HT-29 (cell line): ENCODE measurements around the gene CFAP221. TPM values are rescaled to one million over a fixed set of nuclear protein-coding genes. Genes with fewer than 3 reads are reported as not detected.

ENCODE experiments used
- DNase-seq: peaks from one replicate; pipeline ENCODE4 v3.0.0-alpha.2; 2015; ENCODE audit warnings: low spot score
- total RNA-seq: library from RNA; depleted of rRNA; stranded (reverse); fragments of >200 nt; shearing (Covaris generic); gene quantifications from 2 replicates; pipeline ENCODE4 v1.2.3, GENCODE V29; 2014

CFAP221 gene
- total RNA-seq, 1 experiment from 2014 or later, result not detected

DNA sequence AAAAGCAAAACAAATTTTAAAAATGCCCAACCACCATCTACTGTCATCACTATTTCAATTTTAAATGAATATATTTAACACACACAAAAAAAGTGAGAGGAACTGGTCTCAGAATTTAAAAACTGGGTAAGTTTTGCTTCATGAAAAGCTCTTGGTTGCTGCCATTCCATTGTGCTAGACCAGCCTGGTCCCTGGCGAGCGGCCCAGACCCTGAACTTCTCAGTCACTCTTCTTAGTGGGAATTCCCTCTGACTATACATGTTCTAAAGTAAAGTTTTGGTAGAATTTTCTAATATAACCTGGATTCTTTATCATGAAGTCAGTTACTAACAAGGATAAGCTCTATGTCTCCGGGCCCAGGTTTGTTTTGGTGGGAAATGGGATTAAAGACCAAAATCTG, 99.9 kb downstream of the CFAP221 start:
- DNase-seq, result no peak

DNA sequence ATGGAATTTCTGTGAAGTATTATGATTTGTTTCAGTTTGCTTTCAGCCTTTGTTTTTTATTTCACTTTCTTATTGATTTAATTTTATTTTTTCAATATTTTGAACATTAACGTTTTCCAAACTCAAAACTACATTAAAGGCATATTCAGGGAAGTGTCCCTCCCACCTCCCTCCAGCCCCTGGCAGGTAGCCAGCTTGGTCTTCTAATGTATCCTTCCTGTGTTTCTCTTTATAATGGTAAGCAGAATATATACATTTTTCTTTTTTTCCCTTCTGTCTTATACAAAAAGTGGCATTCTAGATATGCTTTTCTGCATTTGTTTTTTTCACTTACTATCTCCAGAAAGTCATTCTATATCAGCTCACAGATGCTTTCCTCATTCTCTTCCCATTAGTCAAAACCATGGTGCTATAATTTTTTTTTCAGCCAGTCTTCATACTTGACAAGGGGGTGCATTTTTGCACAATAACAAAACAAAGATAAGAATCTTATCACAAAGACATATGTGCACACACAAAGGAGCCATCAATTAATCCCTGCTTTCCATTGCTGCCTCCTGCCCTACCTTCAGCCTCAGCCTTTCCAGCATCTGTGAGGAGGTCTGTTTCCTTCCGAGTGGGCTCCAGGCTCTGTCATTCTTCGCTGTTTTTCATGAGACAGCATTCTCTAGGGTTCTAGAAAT, 101.1 kb downstream of the CFAP221 start:
- DNase-seq, result no peak

DNA sequence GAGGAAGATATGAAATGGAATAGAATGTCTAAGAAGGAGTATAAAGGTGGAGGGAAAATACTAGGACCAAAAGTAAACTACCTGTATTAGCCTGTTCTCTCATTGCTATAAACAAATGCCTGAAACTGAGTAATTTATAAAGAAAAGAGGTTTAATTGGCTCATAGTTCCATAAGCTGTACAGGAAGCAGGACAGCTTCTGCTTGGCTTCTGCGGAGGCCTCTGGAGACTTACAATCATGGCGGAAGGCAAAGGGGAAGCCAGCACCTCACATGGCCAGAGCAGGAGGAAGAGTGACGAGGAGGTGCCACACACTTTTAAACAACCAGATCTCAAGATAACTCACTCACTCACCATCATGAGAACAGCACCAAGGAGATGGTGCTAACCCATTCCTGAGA, 101.9 kb downstream of the CFAP221 start:
- no peak for DNase-seq

DNA sequence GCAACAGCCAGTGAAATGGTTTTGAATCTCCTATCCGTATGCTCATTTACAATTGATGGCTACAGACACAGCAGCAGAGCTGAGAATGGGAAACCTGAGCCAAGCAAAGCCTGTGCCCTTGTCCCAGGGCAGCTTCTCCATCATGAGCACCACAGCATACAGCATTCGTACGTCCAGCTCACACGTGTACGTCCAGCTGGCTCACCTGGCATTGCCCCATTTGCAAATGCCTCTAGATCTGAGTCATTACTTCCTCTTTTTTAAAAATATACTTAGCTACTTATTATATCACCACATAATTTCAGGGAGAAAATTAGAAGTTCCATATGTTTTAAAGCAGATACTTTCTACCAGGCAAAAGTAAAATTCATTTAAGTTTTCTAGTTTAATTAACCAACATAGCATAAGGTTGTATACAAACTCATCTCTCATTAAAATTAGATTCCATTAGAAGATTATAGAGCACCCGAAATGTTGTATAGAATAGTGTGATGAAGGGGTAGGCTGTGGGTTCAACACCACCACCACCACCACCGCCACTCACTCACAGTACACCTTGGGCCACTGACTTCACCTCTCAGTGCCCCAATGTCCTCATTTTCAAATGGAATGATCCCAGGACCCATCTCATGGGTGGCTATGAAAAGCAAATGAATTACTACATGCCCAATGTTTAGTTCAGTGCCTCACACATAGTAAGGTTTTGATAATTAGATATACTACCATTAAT, 103.4 kb downstream of the CFAP221 start:
- DNase-seq, result no peak

DNA sequence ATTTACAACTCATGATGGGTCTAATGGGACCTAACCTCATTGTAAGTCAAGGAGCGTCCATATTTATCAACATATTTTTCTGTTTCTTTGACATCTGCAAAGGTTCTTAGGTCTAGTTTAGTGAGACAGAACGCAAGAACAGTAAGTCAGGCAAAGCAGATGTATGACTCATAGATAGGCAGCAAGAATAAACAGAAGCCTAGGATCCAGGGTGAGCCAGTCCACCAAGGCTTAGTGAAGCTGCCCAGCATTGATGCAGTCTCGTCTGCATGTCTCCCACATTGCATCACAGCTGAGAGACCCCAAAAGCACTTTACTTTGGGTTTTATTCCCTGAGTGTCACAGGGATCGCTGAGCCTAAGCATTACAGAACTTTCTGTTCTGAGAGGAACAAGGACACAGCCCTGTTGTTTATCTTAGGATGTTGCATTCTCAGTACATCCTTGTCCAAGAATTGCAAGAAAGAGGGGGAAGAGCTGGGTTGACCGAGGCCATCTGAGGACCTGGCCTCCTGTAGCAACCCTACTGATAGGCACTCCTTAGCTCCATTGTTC, 105.2 kb downstream of the CFAP221 start:
- no peak for DNase-seq

DNA sequence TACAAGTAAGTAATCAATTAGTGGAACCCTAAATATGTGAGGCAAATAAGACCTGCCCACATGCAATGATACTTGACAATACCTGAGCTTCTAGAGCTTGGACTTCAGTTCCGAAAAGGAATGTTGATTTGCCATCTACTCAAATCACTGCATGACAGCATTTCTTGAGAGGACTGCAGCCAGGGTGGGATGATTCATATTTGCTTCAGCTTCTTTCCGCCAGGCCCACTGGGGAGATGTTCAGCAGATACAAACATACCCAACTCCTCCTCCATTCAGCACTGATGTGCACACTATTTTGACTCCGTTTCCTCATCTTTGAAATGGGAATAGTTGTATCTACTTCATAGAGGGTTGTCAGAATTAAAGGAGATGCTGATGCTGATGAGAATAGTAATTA, 106.0 kb downstream of the CFAP221 start:
- DNase-seq, result no peak

DNA sequence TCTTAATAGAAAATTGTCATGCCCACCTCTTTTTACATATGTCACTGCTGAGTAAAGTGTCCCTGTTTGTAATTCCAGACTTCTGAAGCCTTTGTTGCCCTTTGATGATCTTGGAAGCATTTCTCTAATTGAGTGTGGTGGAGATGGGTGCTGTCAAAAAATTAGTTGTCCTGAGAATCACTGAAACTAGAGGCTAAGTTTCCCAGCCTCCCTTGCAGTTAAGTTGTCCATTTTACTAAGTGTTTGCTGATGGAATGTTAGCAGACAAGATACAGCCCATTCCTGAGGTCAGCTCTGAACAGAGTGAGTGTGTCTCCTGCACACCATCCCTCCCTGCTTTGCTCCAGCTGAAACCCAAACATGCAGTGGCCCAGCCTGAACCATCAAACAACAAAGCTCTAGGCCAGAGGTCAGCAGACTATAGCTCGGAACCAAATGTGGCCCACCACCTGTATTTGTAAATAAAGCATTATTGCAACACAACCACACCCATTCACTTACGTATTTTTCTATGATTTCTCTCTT, 106.7 kb downstream of the CFAP221 start:
- no peak for DNase-seq

DNA sequence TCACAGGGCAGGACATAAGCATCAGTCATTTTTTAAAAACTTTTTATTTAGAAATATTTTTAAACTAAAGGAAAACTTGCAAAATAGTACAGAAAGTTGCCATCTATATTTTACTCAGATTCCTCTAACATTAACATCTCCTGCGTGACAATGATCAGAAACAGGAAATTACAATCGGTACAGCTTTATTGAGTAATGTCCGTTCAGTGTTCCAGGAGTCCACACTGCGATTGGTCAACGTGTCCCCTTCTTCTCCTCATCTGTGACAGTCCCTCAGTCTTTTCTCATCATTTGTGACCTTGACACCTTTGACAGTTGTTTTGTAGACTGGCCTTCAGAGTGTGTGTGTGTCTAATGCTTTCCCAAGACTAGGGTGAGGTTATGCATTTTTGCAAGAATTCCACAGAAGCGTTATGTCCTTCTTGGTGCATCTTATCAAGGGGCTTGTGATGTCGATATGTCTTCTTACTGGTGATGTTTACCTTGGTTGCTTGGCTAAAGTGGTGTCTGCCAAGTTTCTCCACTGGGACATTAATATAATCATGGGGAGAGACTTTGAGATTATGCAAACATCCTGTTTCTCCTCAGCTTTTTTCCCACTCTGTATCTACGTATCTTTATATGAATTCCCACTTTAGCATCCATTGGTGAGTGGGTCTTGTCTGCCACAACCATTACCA, 113.4 kb downstream of the CFAP221 start:
- no peak for DNase-seq

DNA sequence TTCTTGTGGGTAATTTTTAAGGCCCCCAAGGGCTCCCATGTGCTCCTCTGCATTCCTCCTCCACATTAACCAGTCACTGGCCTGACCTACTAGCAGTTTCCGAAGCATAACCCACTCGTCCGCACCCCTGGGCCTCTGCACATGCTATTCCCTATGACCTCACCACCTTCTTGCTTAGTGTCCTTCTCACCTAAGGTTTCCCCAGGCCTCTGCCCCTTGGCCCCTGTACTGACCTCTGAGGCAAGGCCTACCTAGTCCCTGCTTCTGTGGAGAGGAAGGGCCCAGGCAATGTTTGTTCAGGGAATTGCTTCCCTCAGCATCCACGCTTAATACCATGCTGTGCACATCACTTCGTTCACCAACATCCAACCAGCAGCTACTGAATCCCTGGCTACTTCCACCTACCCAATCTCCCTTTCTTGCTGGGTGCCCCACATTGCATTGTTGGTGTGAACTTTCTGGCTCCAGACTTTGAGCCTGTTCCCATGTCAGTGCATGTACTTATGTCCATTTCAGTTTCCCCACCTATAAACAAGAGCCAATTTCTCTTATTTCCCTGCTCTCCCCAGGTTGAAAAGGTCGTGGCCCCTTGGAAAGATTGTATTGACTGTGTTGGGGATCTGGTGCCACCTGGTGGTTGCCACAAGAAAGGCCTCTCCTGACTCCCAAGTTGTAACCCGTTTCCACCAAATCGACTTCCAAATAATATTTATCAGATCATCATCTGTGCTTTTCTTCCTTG, 115.5 kb downstream of the CFAP221 start:
- DNase-seq, result peak; percentile 58

DNA sequence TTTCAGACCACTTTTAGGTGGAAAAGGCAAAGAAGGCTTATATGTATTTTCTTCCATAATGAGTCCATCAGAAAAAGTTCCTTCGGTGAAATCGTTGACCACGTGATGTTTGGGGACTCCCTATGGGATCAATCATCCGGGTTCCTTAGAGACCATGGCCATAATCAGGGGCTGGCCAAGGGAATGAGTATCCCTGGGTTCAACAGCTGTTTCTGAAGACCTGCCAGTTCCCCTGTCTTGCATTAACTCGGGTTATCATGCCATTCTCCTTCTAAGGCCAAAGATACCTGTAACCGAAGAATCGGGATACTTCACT, 116.1 kb downstream of the CFAP221 start:
- no peak for DNase-seq

DNA sequence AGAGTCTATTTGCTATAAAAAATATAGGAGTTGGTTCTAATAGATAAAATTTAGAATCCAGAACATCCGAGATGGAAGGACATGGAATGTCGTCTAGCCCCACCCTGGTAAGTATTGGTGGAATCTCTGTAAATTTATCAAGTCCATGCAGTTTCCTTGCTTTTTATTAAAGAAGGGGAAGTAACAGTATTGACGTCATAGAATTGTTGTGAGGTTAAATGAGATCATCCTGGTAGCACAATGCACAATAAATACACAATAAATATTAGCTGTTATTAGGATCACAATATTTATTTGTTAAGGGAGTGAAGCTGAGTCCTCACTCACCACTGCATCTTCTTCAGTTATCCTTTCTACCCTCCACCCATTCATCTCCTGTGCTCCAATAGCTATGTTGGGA, 118.0 kb downstream of the CFAP221 start:
- DNase-seq, result no peak

DNA sequence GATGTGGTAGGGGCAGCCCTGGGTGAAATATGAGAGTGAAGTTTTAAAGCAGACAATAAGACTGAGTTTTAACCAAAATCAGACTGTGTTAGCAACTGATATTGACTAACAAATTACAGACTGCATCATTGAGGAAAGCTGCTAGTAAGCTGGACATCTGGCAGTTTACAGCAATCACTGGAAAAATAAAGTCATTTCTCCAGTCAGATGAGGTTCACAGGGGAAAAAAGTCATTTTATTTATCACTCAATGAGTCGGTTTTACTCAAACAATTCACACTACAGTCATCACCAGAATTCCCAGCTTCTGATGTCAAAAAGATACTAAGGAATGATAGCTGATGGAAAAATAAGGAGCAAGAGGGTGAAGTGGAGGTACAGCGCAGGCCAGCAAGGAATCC, 124.3 kb downstream of the CFAP221 start:
- DNase-seq, result no peak

DNA sequence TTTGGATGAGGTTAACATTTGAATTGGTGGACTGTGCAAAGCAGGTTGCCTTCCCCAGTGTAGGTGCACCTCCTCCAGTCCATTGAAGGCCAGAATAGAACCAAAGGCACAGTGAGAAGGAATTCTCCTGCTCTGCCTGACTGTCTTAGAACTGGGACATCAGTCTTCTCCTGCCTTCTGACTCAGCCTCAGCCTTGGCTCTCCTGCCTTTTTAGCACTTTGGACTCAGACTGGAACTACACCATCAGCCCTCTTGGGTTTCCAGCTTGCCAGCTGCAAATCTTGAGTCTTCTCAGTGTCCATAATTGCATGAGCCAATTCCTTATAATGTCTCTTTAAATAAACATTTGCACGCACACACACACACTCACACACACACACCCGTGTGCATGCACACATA, 126.8 kb downstream of the CFAP221 start:
- DNase-seq, result no peak

DNA sequence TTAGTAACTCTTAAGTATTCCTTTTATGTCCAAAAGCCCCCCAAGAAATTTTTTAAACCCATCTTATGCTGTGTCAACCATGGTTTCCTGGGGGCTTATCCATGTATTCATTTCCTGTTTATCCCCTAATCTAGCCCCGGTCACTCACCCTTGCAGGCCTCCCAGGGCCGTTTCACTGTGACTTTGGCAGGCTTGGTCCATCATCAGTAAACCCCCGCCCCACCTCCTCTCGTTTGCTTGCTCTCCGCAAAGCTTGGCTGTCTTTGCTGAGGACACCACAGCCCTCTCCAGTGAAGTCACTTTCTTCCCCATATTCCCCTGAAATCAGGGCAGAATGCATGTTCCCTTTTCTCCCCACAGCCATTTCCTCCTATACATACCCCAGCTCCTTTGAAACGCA, 127.5 kb downstream of the CFAP221 start:
- DNase-seq, result no peak

DNA sequence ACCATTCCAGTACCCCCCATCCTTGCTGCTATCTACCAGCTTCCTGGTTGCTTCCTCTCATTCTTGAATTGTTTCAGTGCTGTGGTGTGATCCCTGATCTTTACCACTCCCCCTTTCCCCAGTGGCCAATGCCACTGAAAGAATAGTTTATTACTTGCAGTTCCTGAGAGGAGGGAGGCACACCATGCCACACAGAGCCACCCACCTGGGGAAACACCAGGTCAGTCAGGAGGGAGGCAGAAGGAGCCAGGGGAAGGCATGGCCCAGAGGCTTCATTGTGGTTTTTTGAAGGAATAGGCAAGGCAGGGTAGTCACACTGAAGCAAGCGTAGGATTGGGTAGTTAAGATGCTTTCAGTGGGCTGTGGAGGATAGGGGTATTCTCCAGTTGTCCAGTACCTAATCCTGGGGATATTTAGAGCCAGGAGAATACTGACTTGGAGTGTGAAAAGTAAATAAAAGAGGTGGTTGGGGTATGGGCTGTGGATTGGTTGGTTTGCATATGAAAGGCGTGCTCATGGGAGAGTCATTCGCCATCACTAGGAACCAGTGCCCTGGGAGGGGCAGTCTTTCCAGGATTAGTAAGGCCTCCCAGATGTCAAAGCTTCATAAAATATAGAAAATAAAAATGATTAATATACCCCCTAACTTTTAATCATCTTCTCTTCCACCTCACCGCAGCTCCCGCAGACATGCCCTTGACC, 128.1 kb downstream of the CFAP221 start:
- DNase-seq, result no peak

DNA sequence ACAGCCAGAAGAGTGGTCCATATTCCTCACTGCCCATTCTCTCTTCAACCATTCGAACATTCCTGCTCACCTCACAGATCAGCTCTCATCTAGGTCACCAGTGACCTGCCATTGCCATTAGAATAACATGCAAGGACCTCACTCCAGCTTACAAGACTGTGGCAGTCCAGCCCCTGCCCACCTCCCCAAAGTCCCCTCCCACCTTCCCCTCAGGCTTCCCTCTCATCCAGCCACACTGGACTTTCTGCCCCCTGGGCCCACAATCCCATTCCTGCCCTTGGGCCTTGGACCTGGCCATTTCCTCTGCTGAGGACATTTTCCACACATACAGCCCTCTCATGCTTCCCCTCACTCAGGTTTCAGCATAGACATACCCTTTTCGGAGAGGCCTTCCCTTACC, 129.5 kb downstream of the CFAP221 start:
- DNase-seq, result no peak

DNA sequence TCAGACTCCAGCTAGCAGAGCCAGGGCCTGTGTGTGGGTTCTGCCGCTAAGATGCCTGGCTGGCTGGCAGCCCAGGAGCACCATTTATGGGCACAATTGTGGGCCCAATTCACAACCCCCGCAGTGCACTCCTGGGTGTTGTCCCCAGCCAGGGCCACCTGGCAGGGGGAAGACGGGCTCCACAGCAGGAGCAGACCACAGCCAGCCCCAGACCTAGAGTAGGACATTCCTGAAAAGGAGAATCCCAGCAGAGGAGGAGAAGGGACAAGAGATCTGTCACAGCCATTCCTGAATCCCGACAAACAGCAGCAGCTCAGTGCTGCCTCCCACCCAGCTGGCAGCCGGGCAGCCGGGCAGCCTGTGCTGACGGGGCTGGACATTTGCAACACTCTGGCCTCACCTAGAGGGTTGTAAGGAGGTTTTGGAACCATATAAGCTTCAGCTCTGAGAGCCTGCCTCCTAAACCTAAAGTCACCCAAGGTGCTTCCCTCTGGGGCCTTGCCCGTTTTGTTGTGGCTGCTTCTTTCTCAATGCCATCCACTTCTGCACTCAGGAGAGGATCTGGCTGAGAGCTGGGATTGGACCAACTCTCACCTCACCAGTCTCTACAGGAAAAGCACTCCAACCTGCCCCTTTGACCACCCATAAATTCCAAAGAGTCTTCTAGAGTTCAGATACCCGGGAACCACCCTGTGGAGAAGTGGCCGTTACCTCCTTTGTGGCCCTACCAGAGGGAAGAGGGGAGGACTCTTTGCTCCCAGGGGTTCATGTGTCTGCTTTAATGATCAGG, 130.7 kb downstream of the CFAP221 start:
- DNase-seq, result no peak

DNA sequence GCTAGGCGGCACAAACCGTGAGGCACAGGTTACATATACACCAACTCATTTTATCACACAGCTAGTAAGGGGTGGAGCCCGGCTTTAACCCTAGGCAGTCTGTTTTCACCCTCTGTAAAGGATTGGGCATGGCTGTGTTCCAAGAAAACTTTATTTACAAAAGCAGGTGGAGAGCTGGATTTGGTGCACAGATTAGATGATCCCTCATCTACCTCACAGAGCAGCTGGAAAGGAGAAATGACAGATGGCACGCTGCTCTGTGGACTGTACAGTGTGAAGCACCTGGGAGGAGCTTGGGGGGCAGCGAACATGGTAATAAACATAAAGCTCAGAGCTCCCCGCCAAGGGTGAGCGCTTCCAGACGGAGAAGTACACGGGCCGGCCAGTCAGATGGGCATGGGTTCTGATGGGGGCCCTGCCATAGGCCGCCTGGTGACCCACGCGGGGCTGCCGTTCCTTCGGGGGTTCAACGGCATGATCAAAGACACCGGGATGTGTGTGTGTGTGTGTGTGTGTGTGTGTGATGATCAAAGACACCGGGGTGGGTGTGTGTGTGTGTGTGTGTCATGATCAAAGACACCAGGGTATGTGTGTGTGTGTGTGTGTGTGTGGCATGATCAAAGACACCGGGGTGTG, 133.9 kb downstream of the CFAP221 start:
- peak; percentile 73 for DNase-seq

DNA sequence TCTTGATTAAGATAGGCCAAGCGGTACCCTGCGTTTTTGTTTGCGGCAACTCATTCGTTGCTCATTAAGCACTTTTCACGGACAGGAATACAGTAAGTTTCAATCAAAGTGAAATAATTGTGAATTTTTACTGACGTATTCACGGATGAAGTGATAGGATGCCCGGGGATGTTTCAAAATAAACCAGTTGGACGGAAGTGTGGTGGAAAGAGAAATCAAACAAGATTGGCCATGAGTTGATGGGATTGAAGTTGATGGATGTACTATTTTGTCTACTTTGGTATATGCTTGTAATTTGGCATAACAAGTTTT, 135.2 kb downstream of the CFAP221 start:
- no peak for DNase-seq

DNA sequence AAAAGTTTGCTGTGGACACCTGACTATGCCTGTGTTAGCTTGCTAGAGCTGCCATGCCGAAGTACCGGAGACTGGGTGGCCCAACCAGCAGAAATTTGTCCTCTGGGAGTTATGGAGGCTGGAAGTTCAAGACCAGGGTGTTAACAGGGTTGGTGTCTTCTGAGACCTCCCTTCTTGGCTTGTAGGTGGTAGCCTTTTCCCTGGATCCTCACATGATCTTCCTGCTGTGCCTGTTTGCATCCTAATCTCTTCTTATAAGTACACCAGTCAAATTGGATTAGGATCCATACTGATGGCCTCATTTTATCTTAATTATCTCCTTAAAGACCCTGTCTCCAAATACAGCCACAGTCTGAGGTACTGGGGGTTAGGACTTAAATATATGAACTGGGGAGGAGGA, 135.6 kb downstream of the CFAP221 start:
- no peak for DNase-seq
